OCI-LY3 (cell line): Measurements from ENCODE around the gene SYNJ1.

Source experiments
- CTCF ChIP-seq: fragments of 200-600, 300-600 bp; sonication (generic); IDR thresholded peaks from 2 replicates; pipeline ENCODE4 v1.5.1; 2014; ENCODE audit warnings: antibody characterized with exemption, low read length, low read depth
- EZH2phosphoT487 ChIP-seq: fragments of 200-600 bp; shearing (Covaris generic); IDR thresholded peaks from 2 replicates; pipeline ENCODE4 v1.6.1; 2018; ENCODE audit warnings: antibody characterized with exemption, mixed run types, low read depth

GRCh38 chr21:32733990-32734613, 6.3 kb upstream of the SYNJ1 start:
- TF ChIP-seq CTCF (no peak), EZH2phosphoT487 (no peak)
